ENCODE results near the gene SELE. TPM values are rescaled to one million over a fixed set of nuclear protein-coding genes. Genes with fewer than 3 reads are reported as not detected.

SELE gene
- total RNA-seq, 1 donor from 2014 or later, result not detected

DNA sequence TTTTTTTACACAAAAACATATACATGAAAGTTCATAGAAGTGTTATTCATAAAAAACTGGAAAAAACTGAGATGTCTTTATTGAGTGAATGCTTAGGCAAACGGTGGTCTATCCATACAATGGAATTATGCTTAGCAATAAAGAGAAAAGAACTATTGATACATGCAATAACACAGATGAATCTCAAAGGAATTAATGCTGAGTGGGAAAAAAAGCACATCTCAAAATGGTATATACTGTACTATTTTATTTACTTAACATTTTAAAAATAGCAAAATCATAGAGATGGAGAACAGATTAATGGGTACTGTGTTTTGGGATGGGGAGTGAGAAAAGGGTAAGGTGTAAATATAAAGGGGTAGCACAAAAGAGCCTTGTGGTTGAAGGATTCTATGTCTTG, 31.0 kb upstream of the SELE start:
- Histone ChIP-seq H3K9ac (no peak overlapping the region), H3K9me3 (ENCODE audit: low read depth) (no peaks in the 10 kb centered on the region), H3K4me3 (no peak overlapping the region), H2AFZ (replicated peaks) (no peak overlapping the region), H3K27ac (no peak overlapping the region), H3K4me1 (no peaks in the 10 kb centered on the region), H3K4me2 (no peak overlapping the region), H3F3A (ENCODE audit: low read depth) (no peaks in the 10 kb centered on the region), H3K27me3 (no peaks in the 10 kb centered on the region), H3K36me3 (no peaks in the 10 kb centered on the region), H4K20me1 (ENCODE audit: low read depth) (no peaks in the 10 kb centered on the region), H3K79me2 (ENCODE audit: low read depth) (no peaks in the 10 kb centered on the region)
- Mint-ChIP-seq H3K36me3 (no peaks in the 10 kb centered on the region), H3K4me3 (no peak overlapping the region), H3K4me1 (no peaks in the 10 kb centered on the region), H3K27ac (no peak overlapping the region), H3K27me3 (ENCODE audit: insufficient read depth, low read depth) (no peaks in the 10 kb centered on the region), H3K9me3 (peaks cover 2% of the 10 kb centered on the region)
- DNase-seq (ENCODE audit: low spot score), result no peak
- TF ChIP-seq EZH2 (IDR thresholded peaks at IDR 0.05) (no peak), EZH2phosphoT487 (IDR thresholded peaks at IDR 0.05) (no peak)
- TF ChIP-seq, protein P1, sequence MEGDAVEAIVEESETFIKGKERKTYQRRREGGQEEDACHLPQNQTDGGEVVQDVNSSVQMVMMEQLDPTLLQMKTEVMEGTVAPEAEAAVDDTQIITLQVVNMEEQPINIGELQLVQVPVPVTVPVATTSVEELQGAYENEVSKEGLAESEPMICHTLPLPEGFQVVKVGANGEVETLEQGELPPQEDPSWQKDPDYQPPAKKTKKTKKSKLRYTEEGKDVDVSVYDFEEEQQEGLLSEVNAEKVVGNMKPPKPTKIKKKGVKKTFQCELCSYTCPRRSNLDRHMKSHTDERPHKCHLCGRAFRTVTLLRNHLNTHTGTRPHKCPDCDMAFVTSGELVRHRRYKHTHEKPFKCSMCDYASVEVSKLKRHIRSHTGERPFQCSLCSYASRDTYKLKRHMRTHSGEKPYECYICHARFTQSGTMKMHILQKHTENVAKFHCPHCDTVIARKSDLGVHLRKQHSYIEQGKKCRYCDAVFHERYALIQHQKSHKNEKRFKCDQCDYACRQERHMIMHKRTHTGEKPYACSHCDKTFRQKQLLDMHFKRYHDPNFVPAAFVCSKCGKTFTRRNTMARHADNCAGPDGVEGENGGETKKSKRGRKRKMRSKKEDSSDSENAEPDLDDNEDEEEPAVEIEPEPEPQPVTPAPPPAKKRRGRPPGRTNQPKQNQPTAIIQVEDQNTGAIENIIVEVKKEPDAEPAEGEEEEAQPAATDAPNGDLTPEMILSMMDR (IDR thresholded peaks at IDR 0.05), result no peak

DNA sequence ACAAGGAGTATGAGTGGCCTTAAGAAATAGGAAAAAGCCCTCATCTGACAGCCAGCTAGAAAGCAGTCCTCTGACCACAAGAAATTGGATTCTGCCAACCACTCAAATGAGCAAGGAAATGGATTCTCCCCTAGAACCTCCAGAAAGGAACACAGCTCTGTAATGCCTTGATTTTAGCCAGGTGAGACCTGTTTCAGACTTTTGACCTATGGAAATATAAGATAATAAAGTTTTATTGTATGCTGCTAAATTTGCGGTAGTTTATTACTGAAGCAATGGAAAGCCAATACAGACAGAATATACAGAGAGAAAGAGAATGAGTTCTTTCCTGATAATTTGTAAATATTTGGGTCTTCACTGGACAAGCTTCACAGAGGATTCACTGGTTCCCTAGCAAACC, 28.8 kb upstream of the SELE start:
- Histone ChIP-seq H3K36me3 (no peaks in the 10 kb centered on the region), H3K9me3 (ENCODE audit: low read depth) (no peaks in the 10 kb centered on the region), H3K79me2 (ENCODE audit: low read depth) (no peaks in the 10 kb centered on the region), H3K9ac (no peak overlapping the region), H2AFZ (replicated peaks) (no peak overlapping the region), H3K27ac (no peak overlapping the region), H3K4me3 (no peak overlapping the region), H3F3A (ENCODE audit: low read depth) (no peaks in the 10 kb centered on the region), H3K4me2 (no peak overlapping the region), H4K20me1 (ENCODE audit: low read depth) (no peaks in the 10 kb centered on the region), H3K27me3 (no peaks in the 10 kb centered on the region), H3K4me1 (no peaks in the 10 kb centered on the region)
- no peaks in the 10 kb centered on the region for H3K36me3 Mint-ChIP-seq
- peaks cover 9% of the 10 kb centered on the region for H3K9me3 Mint-ChIP-seq
- H3K27ac Mint-ChIP-seq, result no peak overlapping the region
- DNase-seq (ENCODE audit: low spot score), result no peak
- TF ChIP-seq, protein P1 (IDR thresholded peaks at IDR 0.05), result no peak
- TF ChIP-seq EZH2phosphoT487 (IDR thresholded peaks at IDR 0.05) (no peak), EZH2 (IDR thresholded peaks at IDR 0.05) (no peak)
- no peak overlapping the region for H3K4me3 Mint-ChIP-seq
- H3K27me3 Mint-ChIP-seq (ENCODE audit: insufficient read depth, low read depth), result no peaks in the 10 kb centered on the region
- H3K4me1 Mint-ChIP-seq, result no peaks in the 10 kb centered on the region

DNA sequence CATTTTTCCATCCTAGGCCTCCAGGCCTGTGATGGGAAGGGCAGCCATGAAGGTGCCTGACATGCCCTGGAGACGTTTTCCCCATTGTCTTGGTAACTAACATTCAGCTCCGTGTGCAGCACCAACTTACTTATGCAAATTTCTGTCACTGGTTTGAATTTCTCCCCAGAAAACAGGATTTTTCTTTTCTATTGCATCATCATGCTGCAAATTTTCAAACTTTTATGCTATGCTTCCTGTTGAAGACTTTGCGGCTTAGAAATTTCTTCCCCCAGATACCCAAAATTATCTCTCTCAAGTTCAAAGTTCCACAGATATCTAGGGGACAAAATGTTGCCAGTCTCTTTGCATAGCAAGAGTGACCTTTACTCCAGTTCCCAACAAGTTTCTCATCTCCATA, 25.2 kb upstream of the SELE start:
- TF ChIP-seq EZH2phosphoT487 (IDR thresholded peaks at IDR 0.05) (no peak), EZH2 (IDR thresholded peaks at IDR 0.05) (no peak)
- TF ChIP-seq, protein P1 (IDR thresholded peaks at IDR 0.05), result no peak
- no peaks in the 10 kb centered on the region for H3K36me3 Mint-ChIP-seq
- H2AFZ ChIP-seq (replicated peaks), result no peak overlapping the region
- no peaks in the 10 kb centered on the region for H3K4me1 ChIP-seq
- H3K27ac ChIP-seq, result no peak overlapping the region
- no peaks in the 10 kb centered on the region for H3F3A ChIP-seq (ENCODE audit: low read depth)
- H3K27me3 ChIP-seq, result no peaks in the 10 kb centered on the region
- no peak overlapping the region for H3K4me2 ChIP-seq
- H3K4me3 ChIP-seq, result no peak overlapping the region
- H3K4me1 Mint-ChIP-seq, result no peaks in the 10 kb centered on the region
- H3K9me3 Mint-ChIP-seq, result peaks cover 9% of the 10 kb centered on the region
- no peaks in the 10 kb centered on the region for H3K79me2 ChIP-seq (ENCODE audit: low read depth)
- no peak overlapping the region for H3K27ac Mint-ChIP-seq
- H4K20me1 ChIP-seq (ENCODE audit: low read depth), result no peaks in the 10 kb centered on the region
- no peak overlapping the region for H3K9ac ChIP-seq
- H3K27me3 Mint-ChIP-seq (ENCODE audit: insufficient read depth, low read depth), result no peaks in the 10 kb centered on the region
- no peaks in the 10 kb centered on the region for H3K36me3 ChIP-seq
- H3K4me3 Mint-ChIP-seq, result no peak overlapping the region
- no peak for DNase-seq (ENCODE audit: low spot score)
- no peaks in the 10 kb centered on the region for H3K9me3 ChIP-seq (ENCODE audit: low read depth)
